ENCODE data around the gene NDC80. TPM values are rescaled to one million over a fixed set of nuclear protein-coding genes. Genes with fewer than 3 reads are reported as not detected.
A peak's percentile ranks its signal among the peaks of the same experiment; 100 is the strongest.
"Not testable (repeated sequence)": the region's sequence is repeated elsewhere in the genome, so short reads cannot be mapped to it uniquely, and the experiment has no call there.

NDC80 gene
- total and polyA plus RNA-seq, 9 of the 15 experiments (the other 6 are each of a cell fraction or from before 2014, with no cell fraction given), result 65.2 to 97.9 (median 83.3) TPM

DNA sequence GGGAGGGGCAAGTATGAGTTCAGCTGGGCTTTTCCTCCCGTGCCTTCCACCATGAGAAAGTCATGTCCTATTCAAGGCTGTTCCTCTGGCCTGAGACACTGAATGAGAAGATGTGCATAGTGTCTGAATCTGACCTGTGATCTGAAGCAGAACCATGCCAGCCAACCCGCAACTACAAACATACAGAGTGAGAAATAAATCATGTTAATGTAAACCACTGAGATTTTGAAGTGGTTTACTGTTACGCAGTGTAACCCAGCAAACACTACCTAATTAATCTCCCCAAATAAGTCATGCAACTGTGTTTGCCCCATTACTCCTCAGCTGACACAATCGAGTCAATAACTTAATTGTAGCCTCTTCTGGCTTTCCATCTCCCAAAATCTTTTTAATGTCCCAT, 49.2 kb upstream of the NDC80 start (continued):
- no peak for TF ChIP-seq SIN3B (IDR thresholded peaks at IDR 0.05; ENCODE audit: low read depth)

GRCh38 chr18:2524794-2525198, 46.6 kb upstream of the NDC80 start:
- WGBS (ENCODE audit: insufficient coverage, low coverage, missing lambda C conversion rate), result 0% methylated on average over 2 of the region's 2 CpGs
- not testable (repeated sequence) for BruUV-seq (replicated peaks)

More at GRCh38 chr18:2524794-2525198, 46.6 kb upstream of the NDC80 start:
- H3K27ac ChIP-seq (ENCODE audit: extremely low read depth, low read depth, low read length); H3K36me3 ChIP-seq (ENCODE audit: control insufficient read depth, insufficient read depth, low read length); H3K27me3 ChIP-seq (ENCODE audit: control insufficient read depth in 2 of 2, insufficient read depth in 2 of 2, low read length in 2 of 2); H3K9me1 ChIP-seq (ENCODE audit: control insufficient read depth, insufficient read depth, low read length); ATAC-seq; H3K4me2 ChIP-seq (ENCODE audit: insufficient read depth, low read length); H3K4me3 ChIP-seq; H3K79me2 ChIP-seq (ENCODE audit: control insufficient read depth, insufficient read depth, low read length); H4K20me1 ChIP-seq (replicated peaks; ENCODE audit: control insufficient read depth, insufficient read depth, low read length); CTCF ChIA-PET (ENCODE audit: low intra/inter-chr PET ratio); intact Hi-C loops (cut with micrococcal nuclease); H3K4me1 ChIP-seq (replicated peaks in 1 of 2; ENCODE audit: control insufficient read depth in 2 of 2, insufficient read depth in 2 of 2, low read length in 2 of 2); H2AFZ ChIP-seq (ENCODE audit: low read depth, low read length); H3K9me3 ChIP-seq (replicated peaks; ENCODE audit: control insufficient read depth, insufficient read depth, low read depth, low read length); H3K9ac ChIP-seq (ENCODE audit: insufficient read depth in 1 of 2, low read depth in 2 of 2, low read length in 2 of 2); TF ChIP-seq MYBL2 (CRISPR knock-in tag; IDR thresholded peaks at IDR 0.05; ENCODE audit: borderline replicate concordance): not testable (repeated sequence)
- POLR2A ChIA-PET, result interaction anchor here (0.5 to 1.4 kb wide), 3 partner anchors 11 to 1807 kb away, joined by 3 to 6 read pairs (median 3); no protein-coding TSS in a partner anchor
- DNase-seq (ENCODE audit: extremely low read depth in 1 of 4, low spot score in 3 of 4) (peak in 1 of 4 experiments; percentile 33), FAIRE-seq (peak; percentile 58)
- TF ChIP-seq CBFA2T3 (IDR thresholded peaks at IDR 0.05), result peak; percentile 82
- TF ChIP-seq ARID1B (IDR thresholded peaks at IDR 0.05), result peak; percentile 65
- TF ChIP-seq MTA2 (IDR thresholded peaks at IDR 0.05; ENCODE audit: low read depth), result peak; percentile 29; the same call in 1 of the 2 replicates
- peak; percentile 45; the same call in 1 of the 2 replicates for TF ChIP-seq MYBL2 (IDR thresholded peaks at IDR 0.05; ENCODE audit: low read depth)
- TF ChIP-seq DPF2 (IDR thresholded peaks at IDR 0.05), result peak; percentile 49; the same call in 1 of the 2 replicates
- peak; percentile 61; the same call in 1 of the 2 replicates for TF ChIP-seq NCOR1 (IDR thresholded peaks at IDR 0.05)
- peak in 1 of 2 experiments; percentile 46; a peak in 1 of 4 replicates for TF ChIP-seq FOXA3 (CRISPR knock-in tag; conservative IDR thresholded peaks at IDR 0.05 in 1 of 2, IDR thresholded peaks at IDR 0.05 in 1 of 2)
- peak in 1 of 2 experiments; percentile 48; a peak in 1 of 4 replicates for TF ChIP-seq FOXK2 (conservative IDR thresholded peaks at IDR 0.05 in 1 of 2, IDR thresholded peaks at IDR 0.05 in 1 of 2; ENCODE audit: low read depth in 2 of 2)
- peak; percentile 9 for TF ChIP-seq MEIS2 (IDR thresholded peaks at IDR 0.05; ENCODE audit: partially characterized antibody)
- peak in 1 of 2 experiments; percentile 60; a peak in 3 of 4 replicates for TF ChIP-seq MNT (conservative IDR thresholded peaks at IDR 0.05)
- TF ChIP-seq MAZ (CRISPR knock-in tag; conservative IDR thresholded peaks at IDR 0.05 in 1 of 2, IDR thresholded peaks at IDR 0.05 in 1 of 2), result 0 out of 4 replicates have a peak, but pooled peaks of 1 of the 2 experiments have one; percentile 20
- TF ChIP-seq SOX6 (IDR thresholded peaks at IDR 0.05), result peak; percentile 46; the same call in 1 of the 2 replicates
- TF ChIP-seq CBFA2T2 (conservative IDR thresholded peaks at IDR 0.05), result peak; percentile 67
- TF ChIP-seq TAL1 (IDR thresholded peaks at IDR 0.05), result peak; percentile 55
- in situ Hi-C loops (cut with MboI), result loop anchor here (25.0 kb wide), 1 partner anchor 937 kb away; no protein-coding TSS in a partner anchor

Measured in K562 (cell line).